Activated CD8-positive, alpha-beta memory T cell treated with anti-CD3 and anti-CD28 coated beads, Interleukin-2, amount 50 U/mL, for 1 hour (primary cell): ENCODE results near the gene AP1S1.
"Not testable (repeated sequence)": the region's sequence is repeated elsewhere in the genome, so short reads cannot be mapped to it uniquely, and the experiment has no call there.

ENCODE experiments used
- DNase-seq: peaks from one replicate; pipeline ENCODE4 v3.0.0-alpha.2; 2020; ENCODE audit errors: extremely low read depth

The AP1S1 gene

GRCh38 chr7:101170617-101171441 lies 16.6 kb downstream of the AP1S1 start:
- no peak for DNase-seq

GRCh38 chr7:101171442-101171837 lies 17.2 kb downstream of the AP1S1 start:
- DNase-seq, result no peak

GRCh38 chr7:101172005-101172853 lies 18.0 kb downstream of the AP1S1 start:
- no peak for DNase-seq

- no peak for DNase-seq
These were observed 18.8 kb downstream of the AP1S1 start for GRCh38 chr7:101172854-101173751.

GRCh38 chr7:101173752-101174244 lies 19.5 kb downstream of the AP1S1 start:
- no peak for DNase-seq

- DNase-seq, result no peak
These were observed 20.1 kb downstream of the AP1S1 start for GRCh38 chr7:101174322-101174854.

- no peak for DNase-seq
These were observed 21.4 kb downstream of the AP1S1 start for GRCh38 chr7:101175664-101176063.

- no peak for DNase-seq
These were observed 23.4 kb downstream of the AP1S1 start for GRCh38 chr7:101177644-101178043.

- DNase-seq, result no peak
These were observed 24.8 kb downstream of the AP1S1 start for GRCh38 chr7:101179117-101179516.

- no peak for DNase-seq
These were observed 25.4 kb downstream of the AP1S1 start for GRCh38 chr7:101179713-101180112.

GRCh38 chr7:101180130-101180755 lies 26.0 kb downstream of the AP1S1 start, which contains the start of gene NAT16:
Gene NAT16 (minus strand): TSS chr7:101180293. CDS start chr7:101174807, 5,486 bp downstream.
- no peak for DNase-seq

- no peak for DNase-seq
These were observed 31.1 kb downstream of the AP1S1 start for GRCh38 chr7:101185258-101185839.

- no peak for DNase-seq
These were observed 31.9 kb downstream of the AP1S1 start for GRCh38 chr7:101186194-101186593.

- DNase-seq, result no peak
These were observed 32.7 kb downstream of the AP1S1 start for GRCh38 chr7:101186844-101187428.

GRCh38 chr7:101189109-101189508 lies 34.8 kb downstream of the AP1S1 start:
- DNase-seq, result no peak

- DNase-seq, result no peak
These were observed 41.6 kb downstream of the AP1S1 start for GRCh38 chr7:101195884-101196283.

GRCh38 chr7:101197991-101198390 lies 43.7 kb downstream of the AP1S1 start:
- DNase-seq, result no peak

GRCh38 chr7:101198476-101198875 lies 44.2 kb downstream of the AP1S1 start:
- no peak for DNase-seq

GRCh38 chr7:101199522-101199921 lies 45.2 kb downstream of the AP1S1 start:
- not testable (repeated sequence) for DNase-seq

- DNase-seq, result no peak
These were observed 46.2 kb downstream of the AP1S1 start for GRCh38 chr7:101200504-101200861.
